Trophoblast cell (in vitro differentiated cells and primary cell): Measurements from ENCODE around the gene TBC1D16.

Source experiments
- DNase-seq, 2 donors: peaks; one replicate each; pipeline ENCODE4 v3.0.0-alpha.2; 2016
- H2AFZ ChIP-seq: 2 replicates; pipeline ENCODE4 v1.6.1; 2013; ENCODE audit warnings: low read length, moderate library complexity, mild to moderate bottlenecking; ENCODE audit not compliant: insufficient read depth, poor library complexity
- H2AK5ac ChIP-seq: 2 replicates; pipeline ENCODE4 v1.6.1; 2013; ENCODE audit warnings: mild to moderate bottlenecking, low read length
- H2BK120ac ChIP-seq: 2 replicates; pipeline ENCODE4 v1.6.1; 2013; ENCODE audit warnings: low read length, mild to moderate bottlenecking, moderate library complexity; ENCODE audit not compliant: insufficient read depth, poor library complexity
- H2BK12ac ChIP-seq: 2 replicates; pipeline ENCODE4 v1.6.1; 2013; ENCODE audit warnings: mild to moderate bottlenecking, low read length, moderate library complexity
- H2BK5ac ChIP-seq: 2 replicates; pipeline ENCODE4 v1.6.1; 2013; ENCODE audit warnings: low read length, low read depth, moderate library complexity, mild to moderate bottlenecking; ENCODE audit not compliant: poor library complexity
- H3K14ac ChIP-seq: 2 replicates; pipeline ENCODE4 v1.6.1; 2013; ENCODE audit warnings: mild to moderate bottlenecking, low read length
- H3K18ac ChIP-seq: 2 replicates; pipeline ENCODE4 v1.6.1; 2013; ENCODE audit warnings: mild to moderate bottlenecking, low read length
- H3K23ac ChIP-seq: 2 replicates; pipeline ENCODE4 v1.6.1; 2013; ENCODE audit warnings: low read length
- H3K27ac ChIP-seq: 2 replicates; pipeline ENCODE4 v1.5.1; 2013; ENCODE audit warnings: low read depth, mild to moderate bottlenecking, inconsistent platforms, low read length, moderate library complexity
- H3K27me3 ChIP-seq: 2 replicates; pipeline ENCODE4 v1.6.1; 2013; ENCODE audit warnings: inconsistent platforms, mild to moderate bottlenecking, low read length, moderate library complexity; ENCODE audit not compliant: insufficient read depth
- H3K36me3 ChIP-seq, 2 experiments: 1 replicate in 1 of 2; 2 replicates in 1 of 2; pipeline ENCODE4 v1.6.1; 2013; ENCODE audit warnings: low read length in 2 of 2, mild to moderate bottlenecking in 2 of 2, moderate library complexity in 1 of 2; ENCODE audit not compliant: insufficient read depth in 2 of 2, control insufficient read depth in 1 of 2
- H3K4ac ChIP-seq: 2 replicates; pipeline ENCODE4 v1.6.1; 2013; ENCODE audit warnings: low read depth, mild to moderate bottlenecking, low read length, moderate library complexity
- H3K4me1 ChIP-seq, 2 experiments: 1 replicate in 1 of 2; 2 replicates in 1 of 2; pipeline ENCODE4 v1.6.1; 2013; ENCODE audit warnings: low read length in 2 of 2, mild to moderate bottlenecking in 2 of 2, moderate library complexity in 1 of 2; ENCODE audit not compliant: insufficient read depth in 2 of 2, control insufficient read depth in 1 of 2
- H3K4me2 ChIP-seq: 2 replicates; pipeline ENCODE4 v1.6.1; 2013; ENCODE audit warnings: inconsistent platforms, mild to moderate bottlenecking, low read length, moderate library complexity
- H3K4me3 ChIP-seq: 2 replicates; pipeline ENCODE4 v1.5.1; 2013; ENCODE audit warnings: mild to moderate bottlenecking, low read depth, low read length, inconsistent platforms
- H3K79me1 ChIP-seq: one replicate; pipeline ENCODE4 v1.6.1; 2013; ENCODE audit warnings: low read length
- H3K79me2 ChIP-seq: 2 replicates; pipeline ENCODE4 v1.6.1; 2013; ENCODE audit warnings: low read length, mild to moderate bottlenecking; ENCODE audit not compliant: control insufficient read depth, insufficient read depth, poor library complexity
- H3K9ac ChIP-seq: 2 replicates; pipeline ENCODE4 v1.6.1; 2013; ENCODE audit warnings: mild to moderate bottlenecking, low read length
- H3K9me3 ChIP-seq: 2 replicates; pipeline ENCODE4 v1.6.1; 2013; ENCODE audit warnings: low read depth, mild to moderate bottlenecking, control low read depth, inconsistent platforms, low read length; ENCODE audit not compliant: insufficient read depth
- H4K12ac ChIP-seq: 2 replicates; pipeline ENCODE4 v1.6.1; 2013; ENCODE audit warnings: low read depth, mild to moderate bottlenecking, low read length, moderate library complexity
- H4K8ac ChIP-seq: 2 replicates; pipeline ENCODE4 v1.6.1; 2013; ENCODE audit warnings: low read depth, mild to moderate bottlenecking, low read length, moderate library complexity
- H4K91ac ChIP-seq: one replicate; pipeline ENCODE4 v1.6.1; 2013; ENCODE audit warnings: low read depth, mild to moderate bottlenecking, low read length, moderate library complexity
- WGBS: extraction: QIAGEN DNeasy Blood & Tissue Kit; methylation state at CpG from one replicate; pipeline ENCODE4 v1.1.7; 2013; ENCODE audit warnings: missing lambda C conversion rate; ENCODE audit not compliant: insufficient read length, insufficient coverage; ENCODE audit errors: extremely low coverage; 5-methylcytosine and 5-hydroxymethylcytosine counted together

Gene TBC1D16

GRCh38 chr17:79979816-79980215 lies 55.9 kb downstream of the TBC1D16 start:
- Histone ChIP-seq H2AFZ (no peak overlapping the region), H3K36me3 (peaks cover 4 to 5% of the 10 kb centered on the region in 2 experiments), H4K8ac (no peak overlapping the region), H3K27me3 (no peaks in the 10 kb centered on the region), H3K18ac (no peak overlapping the region), H2AK5ac (no peak overlapping the region), H3K9ac (no peak overlapping the region), H3K9me3 (peaks cover 2% of the 10 kb centered on the region), H2BK120ac (no peak overlapping the region), H3K4me2 (no peak overlapping the region), H3K4me3 (no peak overlapping the region), H4K12ac (no peak overlapping the region), H3K23ac (no peak overlapping the region), H3K79me1 (no peaks in the 10 kb centered on the region), H3K79me2 (no peaks in the 10 kb centered on the region), H2BK5ac (no peak overlapping the region), H3K27ac (no peak overlapping the region), H3K14ac (no peak overlapping the region), H3K4ac (no peak overlapping the region), H2BK12ac (no peak overlapping the region), H3K4me1 (peaks cover 0 to 3% of the 10 kb centered on the region in 2 experiments), H4K91ac (no peak overlapping the region)
- DNase-seq = no peak
- WGBS = no CpG with 5 or more reads among the region's 12 CpGs

- Histone ChIP-seq H3K4me3 (no peak overlapping the region), H2AFZ (no peak overlapping the region), H2AK5ac (no peak overlapping the region), H3K27me3 (no peaks in the 10 kb centered on the region), H3K27ac (no peak overlapping the region), H3K9me3 (peaks cover 2% of the 10 kb centered on the region), H3K4me1 (peaks cover 0 to 3% of the 10 kb centered on the region in 2 experiments), H2BK120ac (no peak overlapping the region), H3K79me2 (no peaks in the 10 kb centered on the region), H3K4ac (no peak overlapping the region), H4K91ac (no peak overlapping the region), H3K79me1 (no peaks in the 10 kb centered on the region), H3K14ac (no peak overlapping the region), H4K12ac (no peak overlapping the region), H3K36me3 (peaks cover 5 to 6% of the 10 kb centered on the region in 2 experiments), H2BK5ac (no peak overlapping the region), H3K9ac (no peak overlapping the region), H3K23ac (no peak overlapping the region), H2BK12ac (no peak overlapping the region), H3K4me2 (no peak overlapping the region), H4K8ac (no peak overlapping the region), H3K18ac (no peak overlapping the region)
- WGBS = no CpG with 5 or more reads among the region's 30 CpGs
- DNase-seq = no peak
These were observed 56.4 kb downstream of the TBC1D16 start for GRCh38 chr17:79979221-79979741.

- Histone ChIP-seq H3K18ac (no peak overlapping the region), H4K91ac (no peak overlapping the region), H3K27me3 (no peaks in the 10 kb centered on the region), H3K36me3 (peaks cover 5 to 6% of the 10 kb centered on the region in 2 experiments), H4K8ac (no peak overlapping the region), H3K79me1 (no peaks in the 10 kb centered on the region), H3K4ac (no peak overlapping the region), H3K79me2 (no peaks in the 10 kb centered on the region), H3K14ac (no peak overlapping the region), H2AK5ac (no peak overlapping the region), H4K12ac (no peak overlapping the region), H3K4me3 (no peak overlapping the region), H3K27ac (no peak overlapping the region), H3K4me2 (no peak overlapping the region), H3K23ac (no peak overlapping the region), H3K9ac (no peak overlapping the region), H2BK120ac (no peak overlapping the region), H3K4me1 (peaks cover 0 to 3% of the 10 kb centered on the region in 2 experiments), H2BK5ac (no peak overlapping the region), H2AFZ (no peak overlapping the region), H2BK12ac (no peak overlapping the region), H3K9me3 (peaks cover 2% of the 10 kb centered on the region)
- WGBS = no CpG with 5 or more reads among the region's 11 CpGs
- no peak for DNase-seq
These were observed 57.2 kb downstream of the TBC1D16 start for GRCh38 chr17:79978548-79978855.

- Histone ChIP-seq H3K14ac (no peak overlapping the region), H3K79me1 (no peaks in the 10 kb centered on the region), H3K79me2 (no peaks in the 10 kb centered on the region), H3K27ac (no peak overlapping the region), H2AK5ac (no peak overlapping the region), H2BK12ac (no peak overlapping the region), H3K4me3 (no peak overlapping the region), H2BK5ac (no peak overlapping the region), H4K91ac (no peak overlapping the region), H3K27me3 (no peaks in the 10 kb centered on the region), H4K8ac (no peak overlapping the region), H3K4me1 (peaks cover 0 to 3% of the 10 kb centered on the region in 2 experiments), H4K12ac (no peak overlapping the region), H3K4me2 (no peak overlapping the region), H3K23ac (no peak overlapping the region), H2BK120ac (no peak overlapping the region), H3K4ac (no peak overlapping the region), H3K36me3 (peaks cover 5 to 6% of the 10 kb centered on the region in 2 experiments), H3K9ac (no peak overlapping the region), H2AFZ (no peak overlapping the region), H3K9me3 (peaks cover 2% of the 10 kb centered on the region), H3K18ac (no peak overlapping the region)
- no peak for DNase-seq
- no CpG with 5 or more reads among the region's 47 CpGs for WGBS
These were observed 57.7 kb downstream of the TBC1D16 start for GRCh38 chr17:79977708-79978547.
